GM13976 (cell line): ENCODE measurements around the gene CSNK1G2.

Source experiments
- DNase-seq: peaks from one replicate; pipeline ENCODE4 v3.0.0; 2012; ENCODE audit warnings: low spot score
- CTCF ChIP-seq: IDR thresholded peaks from 2 replicates; pipeline ENCODE4 v1.5.1; 2012; ENCODE audit warnings: borderline replicate concordance, mild to moderate bottlenecking; ENCODE audit not compliant: insufficient read depth; ENCODE audit errors: extremely low read depth, missing control alignments, control extremely low read depth
- in situ Hi-C: fragments of 300-500 bp; cut with MboI; formaldehyde crosslinking; loops from one replicate; pipeline ENCODE4 v1.12.0; 2022; ENCODE audit warnings: low sequenced_read_pairs, mixed read lengths, inconsistent platforms; ENCODE audit not compliant: unreplicated experiment

Gene CSNK1G2

DNA sequence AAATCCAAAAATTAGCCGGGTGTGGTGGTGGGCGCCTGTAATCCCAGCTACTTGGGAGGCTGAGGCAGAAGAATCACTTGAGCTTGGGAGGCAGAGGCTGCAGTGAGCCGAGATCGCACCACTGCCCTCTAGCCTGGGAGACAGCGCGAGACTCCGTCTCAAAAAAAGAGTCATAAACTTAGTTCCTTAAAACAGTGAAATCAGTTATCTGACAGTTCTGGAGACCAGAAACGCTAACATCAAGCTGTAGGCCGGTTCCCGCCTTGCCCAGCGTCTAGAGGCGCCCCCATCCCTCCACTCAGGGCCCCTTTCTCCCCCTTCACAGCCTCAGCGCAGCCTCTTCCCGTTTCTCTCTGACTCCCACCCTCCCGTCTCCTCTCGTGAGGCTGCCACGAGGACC is 23.8 kb upstream of the CSNK1G2 start:
- DNase-seq: no peak
- no peak for TF ChIP-seq CTCF
- in situ Hi-C loops: no loop called here

DNA sequence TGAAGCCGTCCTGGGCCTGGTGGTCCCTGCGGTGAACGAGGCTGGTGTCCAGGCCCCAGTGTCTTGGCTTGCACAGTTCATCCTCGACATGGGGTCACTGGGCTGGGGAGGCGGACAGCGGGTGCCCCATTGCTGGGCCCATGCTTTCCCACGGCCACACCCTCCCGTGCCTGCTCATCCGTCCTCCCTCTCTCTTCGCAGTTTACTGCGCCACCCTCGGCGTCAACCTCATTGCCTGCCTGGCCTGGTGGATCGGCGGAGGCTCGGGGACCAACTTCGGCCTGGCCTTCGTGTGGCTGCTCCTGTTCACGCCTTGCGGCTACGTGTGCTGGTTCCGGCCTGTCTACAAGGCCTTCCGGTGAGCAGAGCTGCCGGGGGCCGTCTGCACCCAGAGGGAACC is 23.0 kb upstream of the CSNK1G2 start:
- no peak for DNase-seq
- in situ Hi-C loops: no loop called here
- no peak for TF ChIP-seq CTCF

- DNase-seq: no peak
- in situ Hi-C loops: no loop called here
- TF ChIP-seq CTCF: no peak
These were observed 22.0 kb upstream of the CSNK1G2 start for GRCh38 chr19:1918975-1919374.

GRCh38 chr19:1920644-1921043 is 20.3 kb upstream of the CSNK1G2 start:
- DNase-seq: no peak
- in situ Hi-C loops: no loop called here
- no peak for TF ChIP-seq CTCF

GRCh38 chr19:1921326-1921725 is 19.6 kb upstream of the CSNK1G2 start:
- no peak for DNase-seq
- no peak for TF ChIP-seq CTCF
- in situ Hi-C loops: no loop called here

DNA sequence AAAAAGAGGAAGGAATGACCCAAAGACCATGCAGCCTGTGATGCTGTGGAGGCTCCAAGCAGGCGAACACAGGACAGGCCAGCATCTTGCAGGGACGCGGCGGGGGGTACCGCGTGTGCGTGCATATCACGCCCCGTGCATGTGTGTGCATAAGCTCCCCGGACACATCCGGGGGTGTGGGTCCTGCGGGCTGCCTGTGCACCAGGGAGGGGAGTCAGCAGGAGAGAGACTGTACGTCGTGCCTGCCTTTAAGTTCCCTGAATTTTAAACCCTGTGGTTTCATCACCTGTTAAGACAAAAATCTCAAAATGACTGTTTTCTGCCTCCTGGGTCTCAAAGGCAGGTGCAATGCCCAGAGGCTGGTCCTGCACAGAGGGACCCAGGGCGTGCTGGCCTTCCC is 19.1 kb upstream of the CSNK1G2 start:
- in situ Hi-C loops: no loop called here
- no peak for TF ChIP-seq CTCF
- DNase-seq: no peak

DNA sequence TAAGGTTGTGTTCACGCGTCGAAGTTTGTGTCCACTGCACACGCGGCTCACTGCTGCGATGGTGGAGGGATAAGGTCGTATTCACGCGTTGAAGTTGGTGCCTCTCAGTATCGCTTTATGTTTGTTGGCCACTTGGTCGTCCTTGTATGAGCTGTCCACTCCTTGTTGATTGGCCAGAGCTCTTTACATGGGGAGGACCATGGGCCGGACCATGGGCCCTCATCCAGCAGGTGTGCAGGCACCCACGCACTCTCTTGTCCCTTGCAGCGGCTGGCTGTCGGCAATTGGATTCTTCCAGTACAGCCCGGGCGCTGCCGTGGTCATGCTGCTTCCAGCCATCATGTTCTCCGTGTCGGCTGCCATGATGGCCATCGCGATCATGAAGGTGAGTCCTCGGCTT is 18.2 kb upstream of the CSNK1G2 start:
- no peak for TF ChIP-seq CTCF
- no peak for DNase-seq
- in situ Hi-C loops: no loop called here
